HS-27A (cell line): ENCODE results near the gene CFAP68.
A peak's percentile ranks its signal among the peaks of the same experiment; 100 is the strongest.
"Not testable (repeated sequence)": the region's sequence is repeated elsewhere in the genome, so short reads cannot be mapped to it uniquely, and the experiment has no call there.

Experiments
- DNase-seq: peaks from one replicate; pipeline ENCODE4 v3.0.0-alpha.2; 2012; ENCODE audit warnings: low read depth, missing footprints

The CFAP68 gene

DNA sequence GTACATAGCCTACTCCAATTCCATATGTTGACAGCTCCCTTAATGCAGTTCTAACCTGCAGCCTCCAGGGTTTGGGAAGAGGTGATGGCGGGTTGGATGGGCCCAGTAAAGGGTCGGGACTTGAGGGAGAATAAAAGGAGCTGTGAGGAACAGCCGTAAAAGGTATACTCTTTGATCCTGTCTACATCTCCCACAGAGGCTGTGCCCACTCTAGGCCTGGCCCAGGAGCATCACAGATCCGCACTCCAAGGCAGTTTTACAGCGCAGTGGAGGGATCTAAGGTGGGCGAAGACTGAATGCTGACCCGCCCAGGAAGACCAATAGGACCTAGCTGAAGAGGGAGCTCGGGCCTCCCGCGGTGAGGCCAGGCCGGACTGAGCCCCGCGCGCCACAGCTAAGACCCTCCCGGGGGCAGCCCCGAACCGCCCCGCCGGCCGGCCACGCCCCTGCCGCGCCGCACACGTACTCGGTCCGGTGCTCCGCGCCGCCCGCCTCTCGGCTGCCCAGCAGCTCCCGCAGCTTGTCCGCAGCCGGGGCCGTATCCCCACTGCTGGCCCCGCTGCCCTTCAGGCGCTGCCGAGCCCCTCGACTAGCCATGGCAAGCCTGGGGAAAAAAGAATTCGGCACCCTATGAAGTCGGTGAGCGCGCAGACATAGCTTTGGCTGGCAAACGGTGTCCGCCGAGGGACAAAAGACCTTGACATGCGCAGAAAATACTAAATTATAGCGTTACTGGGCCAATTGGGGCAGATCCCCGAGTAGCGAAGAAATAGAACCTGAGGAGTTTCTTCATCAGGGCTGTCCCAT lies 8.3 kb upstream of the CFAP68 start, which contains the start of gene ALG9:
TSS of gene ALG9 (minus strand) at position 696 of the 807 bp plus-strand sequence. CDS start at position 597, 99 bp downstream.
- DNase-seq, result peak; percentile 49

DNA sequence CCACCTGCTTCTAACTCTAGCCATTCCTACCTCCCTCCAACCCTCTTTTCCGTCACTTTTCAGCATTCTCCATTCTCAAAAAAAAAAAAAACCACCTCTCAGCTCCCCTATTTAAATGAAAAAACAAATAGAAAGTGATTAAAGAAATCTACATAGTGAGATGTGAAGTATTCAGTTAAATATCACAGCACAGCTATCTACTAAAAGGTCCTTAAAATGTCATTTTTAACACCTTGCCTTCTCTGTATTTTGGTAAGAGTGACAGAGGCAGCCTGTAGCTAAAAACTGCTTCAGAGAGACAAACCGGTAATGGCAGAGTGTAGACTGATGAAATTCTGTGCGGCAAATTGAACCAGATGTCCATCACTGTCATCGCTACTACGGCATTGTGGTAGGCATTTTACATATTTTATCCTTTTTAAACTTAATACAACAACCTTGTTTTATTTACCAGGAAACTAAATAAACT lies 7.6 kb upstream of the CFAP68 start:
- no peak for DNase-seq

DNA sequence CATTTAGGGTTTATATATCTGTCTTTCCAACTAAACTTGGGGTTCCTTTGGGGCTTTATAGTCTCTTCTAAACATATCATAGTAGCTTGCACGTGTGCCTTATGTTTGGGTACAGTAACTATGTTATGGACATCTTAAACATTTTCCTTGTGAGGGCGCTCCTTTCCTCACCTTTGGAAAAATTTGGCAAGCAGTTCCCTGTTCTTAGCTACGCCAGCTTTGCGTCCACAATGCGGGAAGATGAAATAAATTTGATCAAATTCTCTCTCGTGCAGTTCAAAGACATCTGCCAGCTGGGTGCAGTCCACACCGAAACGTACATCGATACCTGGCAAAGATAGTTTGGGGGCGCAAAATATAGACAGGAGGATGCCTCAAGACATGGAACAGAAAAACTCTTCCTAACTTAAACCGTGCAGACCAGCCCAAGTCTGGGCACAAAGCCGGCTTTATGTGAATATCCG lies 924 bp upstream of the CFAP68 start:
- DNase-seq, result peak; percentile 23

GRCh38 chr11:111879637-111879960 lies 258 bp downstream of the CFAP68 start:
- no peak for DNase-seq

- no peak for DNase-seq
Observed at GRCh38 chr11:111882202-111882601, 2.9 kb downstream of the CFAP68 start.

DNA sequence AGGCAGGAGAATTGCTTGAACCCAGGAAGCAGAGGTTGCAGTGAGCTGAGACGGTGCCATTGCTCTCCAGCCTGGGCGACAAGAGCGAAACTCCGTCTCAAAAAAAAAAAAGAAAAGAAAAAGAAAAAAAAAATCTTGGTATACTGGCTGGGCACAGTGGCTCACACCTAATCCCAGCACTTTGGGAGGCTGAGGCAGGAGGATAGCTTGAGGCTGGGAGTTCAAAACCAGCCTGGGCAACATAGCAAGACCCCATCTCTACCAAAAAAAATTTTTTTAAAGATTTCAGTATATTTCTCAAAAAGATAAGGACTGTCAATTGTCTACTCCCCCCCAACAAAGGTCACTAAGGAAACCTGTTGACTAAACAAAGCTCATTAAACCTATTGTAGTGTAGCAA lies 5.7 kb downstream of the CFAP68 start:
- DNase-seq, result not testable (repeated sequence)

DNA sequence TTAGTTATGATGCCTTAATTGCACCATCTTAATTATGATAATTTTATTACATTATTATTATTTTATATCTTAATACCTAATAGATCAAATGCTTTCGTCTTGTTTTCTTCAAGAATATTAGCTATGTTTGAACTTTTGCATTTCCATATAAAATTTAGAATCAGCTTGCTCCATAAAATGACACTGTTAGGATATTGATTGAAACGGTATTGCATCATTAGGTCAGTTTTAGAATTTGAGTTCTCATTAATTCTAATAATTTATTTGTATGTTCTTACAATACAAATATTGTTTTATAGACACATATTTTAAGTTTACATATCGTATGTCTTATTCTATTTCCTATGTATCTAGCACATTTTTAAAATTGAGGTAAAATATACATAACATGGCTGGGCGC lies 6.7 kb downstream of the CFAP68 start:
- no peak for DNase-seq

- DNase-seq, result no peak
Observed at GRCh38 chr11:111886844-111887243, 7.5 kb downstream of the CFAP68 start.

DNA sequence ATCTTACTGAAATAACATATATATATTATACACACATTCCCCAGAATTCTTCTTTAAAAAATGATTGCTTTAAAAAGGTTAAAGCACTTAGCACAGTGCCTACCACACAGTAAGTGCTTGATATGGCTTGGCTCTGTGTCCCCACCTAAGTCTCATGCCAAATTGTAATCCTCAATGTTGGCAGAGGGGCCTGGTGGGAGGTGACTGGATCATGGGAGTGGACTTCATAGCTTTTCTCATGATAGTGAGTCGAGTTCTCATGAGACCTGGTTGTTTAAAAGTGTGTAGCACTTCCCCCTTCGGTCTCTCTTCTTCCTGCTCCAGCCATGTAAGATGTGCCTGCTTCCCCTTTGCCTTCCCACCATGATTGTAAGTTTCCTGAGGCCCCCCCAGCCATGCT lies 26.1 kb downstream of the CFAP68 start:
- DNase-seq, result no peak

- no peak for DNase-seq
Observed at GRCh38 chr11:111906680-111907079, 27.3 kb downstream of the CFAP68 start.

GRCh38 chr11:111908639-111909305 lies 29.4 kb downstream of the CFAP68 start:
- no peak for DNase-seq

GRCh38 chr11:111909378-111909777 lies 30.0 kb downstream of the CFAP68 start:
- no peak for DNase-seq

GRCh38 chr11:111910676-111911562 lies 31.6 kb downstream of the CFAP68 start:
- no peak for DNase-seq

GRCh38 chr11:111911563-111912401 lies 32.4 kb downstream of the CFAP68 start, which contains the start of gene CRYAB:
Gene CRYAB, minus strand, starts transcription at chr11:111911770. Its CDS starts 46 bp downstream, at chr11:111911724.
- peak; percentile 51 for DNase-seq

- no peak for DNase-seq
Observed at GRCh38 chr11:111912535-111912934, 33.2 kb downstream of the CFAP68 start, which contains the start of gene HSPB2. Gene HSPB2, plus strand, starts transcription at chr11:111912734. Its CDS starts 96 bp downstream, at chr11:111912830.

DNA sequence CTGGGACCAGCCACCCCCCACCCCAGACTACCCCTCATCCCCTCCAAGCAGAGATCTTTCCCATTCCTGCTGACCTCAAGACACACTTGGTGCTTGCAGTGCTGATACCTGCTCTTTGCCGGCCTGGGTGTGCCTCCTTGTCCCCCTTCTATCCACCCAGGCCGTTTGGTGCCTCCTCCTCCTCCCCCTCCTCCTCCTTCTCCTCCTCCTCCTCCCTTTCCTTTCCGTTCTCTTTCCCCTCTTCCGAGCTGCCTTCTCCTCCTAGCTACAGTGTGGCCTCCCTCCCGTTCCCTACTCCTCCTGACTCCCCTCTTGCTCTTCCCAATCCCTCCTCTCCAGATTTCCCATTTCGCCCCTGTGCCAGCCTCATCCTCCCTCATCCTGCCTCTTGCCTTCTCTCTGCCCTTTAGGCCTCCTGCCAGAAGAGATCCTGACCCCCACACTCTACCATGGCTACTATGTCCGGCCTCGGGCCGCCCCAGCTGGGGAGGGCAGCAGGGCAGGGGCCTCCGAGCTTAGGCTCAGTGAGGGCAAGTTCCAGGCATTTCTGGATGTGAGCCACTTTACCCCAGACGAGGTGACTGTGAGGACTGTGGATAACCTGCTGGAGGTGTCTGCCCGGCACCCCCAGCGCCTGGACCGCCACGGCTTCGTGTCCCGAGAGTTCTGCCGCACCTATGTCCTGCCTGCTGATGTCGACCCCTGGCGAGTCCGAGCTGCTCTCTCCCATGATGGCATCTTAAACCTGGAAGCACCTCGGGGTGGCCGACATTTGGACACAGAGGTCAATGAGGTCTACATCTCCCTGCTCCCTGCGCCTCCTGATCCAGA lies 33.9 kb downstream of the CFAP68 start:
- no peak for DNase-seq

DNA sequence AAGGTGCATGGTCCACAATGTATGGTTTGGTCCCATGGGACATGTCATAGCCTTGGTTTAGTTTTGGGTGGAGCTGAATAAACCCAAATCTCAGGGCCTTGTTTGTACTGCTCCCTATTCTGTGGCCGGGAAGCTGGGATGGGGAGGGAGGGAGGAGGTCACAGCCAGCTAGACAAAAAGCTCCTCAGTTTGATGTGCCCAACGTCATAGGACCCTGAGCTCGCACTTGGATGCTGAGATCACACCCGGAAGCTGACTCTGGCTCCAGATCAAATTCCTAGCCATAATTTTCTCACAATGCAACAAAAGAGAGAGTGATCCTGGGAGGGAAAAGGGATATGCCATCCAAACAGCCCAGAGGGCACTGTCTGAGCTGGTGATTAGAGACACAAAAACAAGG lies 34.7 kb downstream of the CFAP68 start:
- DNase-seq, result peak; percentile 36

DNA sequence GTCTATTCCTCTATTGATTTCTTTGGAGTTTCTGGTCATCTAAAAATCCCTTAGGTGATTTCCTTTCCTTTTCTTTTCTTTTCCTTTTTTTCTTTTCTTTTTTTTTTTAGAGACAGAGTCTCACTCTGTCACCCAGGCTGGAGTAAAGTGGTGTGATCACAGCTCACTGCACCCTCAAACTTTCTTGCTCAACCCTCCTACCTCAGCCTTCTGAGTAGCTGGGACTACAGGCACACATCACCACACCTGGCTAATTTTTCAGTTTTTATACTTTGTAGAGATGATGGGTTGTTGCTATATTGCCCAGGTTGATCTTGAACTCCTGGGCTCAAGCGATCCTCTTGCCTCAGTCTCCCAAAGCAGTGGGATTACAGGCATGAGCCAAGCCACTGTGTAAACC lies 37.4 kb downstream of the CFAP68 start:
- DNase-seq, result no peak

DNA sequence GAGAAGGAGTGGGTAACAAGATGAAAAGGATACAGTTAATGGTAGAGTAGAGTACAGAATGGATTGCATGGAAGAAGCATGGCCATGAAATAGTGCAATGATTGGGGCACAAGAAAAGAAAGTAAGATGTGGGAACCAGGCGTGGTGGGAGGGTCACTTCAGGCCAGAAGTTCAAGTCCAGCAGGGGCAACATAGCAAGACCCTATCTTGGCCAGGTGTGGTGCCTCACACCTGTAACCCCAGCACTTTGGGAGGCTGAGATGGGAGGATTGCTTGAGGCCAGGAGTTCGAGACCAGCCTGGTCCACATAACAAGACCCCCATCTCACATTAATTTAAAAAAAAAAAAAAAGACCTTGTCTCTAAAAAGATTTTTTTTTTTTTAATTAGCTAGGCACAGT lies 38.0 kb downstream of the CFAP68 start:
- no peak for DNase-seq

- DNase-seq, result no peak
Observed at GRCh38 chr11:111917788-111918187, 38.4 kb downstream of the CFAP68 start.
